ENCODE data around the gene FILIP1.

The FILIP1 gene

GRCh38 chr6:75479712-75480111, 13.9 kb downstream of the FILIP1 start:
- no peaks in the 10 kb centered on the region for H3K9me2 ChIP-seq (replicated peaks; ENCODE audit: low read depth, low read length)
- H3K9ac ChIP-seq (ENCODE audit: low read depth, low read length, poor library complexity, severe bottlenecking): no peak overlapping the region
- H3K4me2 ChIP-seq (ENCODE audit: low read depth, low read length, poor library complexity, severe bottlenecking): no peak overlapping the region
- no peak overlapping the region for H3K4me3 ChIP-seq (ENCODE audit: low read length, poor library complexity, severe bottlenecking)
- no peak overlapping the region for H2AFZ ChIP-seq (ENCODE audit: low read length)
- no peaks in the 10 kb centered on the region for H3K4me1 ChIP-seq (ENCODE audit: insufficient read depth, low read length, poor library complexity, severe bottlenecking)
- no peaks in the 10 kb centered on the region for H3K79me2 ChIP-seq (ENCODE audit: insufficient read depth, low read length)
- H4K20me1 ChIP-seq (ENCODE audit: insufficient read depth, low read length, poor library complexity, severe bottlenecking): no peaks in the 10 kb centered on the region
- H3K9me3 ChIP-seq (ENCODE audit: insufficient read depth, low read depth, low read length): no peaks in the 10 kb centered on the region
- H3K36me3 ChIP-seq (ENCODE audit: insufficient read depth, low read length): no peaks in the 10 kb centered on the region
- no peaks in the 10 kb centered on the region for H3K27me3 ChIP-seq (ENCODE audit: insufficient read depth, low read length, poor library complexity, severe bottlenecking)
- no peaks in the 10 kb centered on the region for H3F3A ChIP-seq (ENCODE audit: low read depth)
- TF ChIP-seq EZH2phosphoT487 (IDR thresholded peaks at IDR 0.05; ENCODE audit: borderline replicate concordance): no peak

DNA sequence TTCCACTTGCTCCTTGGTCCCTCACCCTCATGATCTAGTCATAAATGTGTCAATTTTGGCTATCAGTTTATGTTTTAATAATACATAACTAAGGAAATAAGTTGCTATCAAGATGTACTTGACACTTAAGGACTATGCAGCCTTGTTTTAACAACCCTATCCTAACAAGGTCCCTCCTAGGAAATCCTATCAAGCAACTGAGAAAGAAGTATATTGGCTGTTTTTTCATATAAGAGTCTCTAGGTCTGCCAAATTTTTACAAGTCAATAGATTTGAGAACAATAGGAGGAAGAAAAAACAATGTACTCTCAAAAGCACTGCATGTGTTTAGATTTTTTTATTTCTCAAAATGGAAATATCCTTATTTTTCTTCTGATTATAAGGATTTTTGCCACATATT, 14.7 kb downstream of the FILIP1 start:
- Histone ChIP-seq H3K79me2 (ENCODE audit: insufficient read depth, low read length) (no peaks in the 10 kb centered on the region), H3K9me3 (ENCODE audit: insufficient read depth, low read depth, low read length) (no peaks in the 10 kb centered on the region), H3K36me3 (ENCODE audit: insufficient read depth, low read length) (no peaks in the 10 kb centered on the region), H3K4me1 (ENCODE audit: insufficient read depth, low read length, poor library complexity, severe bottlenecking) (no peaks in the 10 kb centered on the region), H3K4me3 (ENCODE audit: low read length, poor library complexity, severe bottlenecking) (no peak overlapping the region), H3K9me2 (replicated peaks; ENCODE audit: low read depth, low read length) (no peaks in the 10 kb centered on the region), H4K20me1 (ENCODE audit: insufficient read depth, low read length, poor library complexity, severe bottlenecking) (no peaks in the 10 kb centered on the region), H3F3A (ENCODE audit: low read depth) (no peaks in the 10 kb centered on the region), H3K9ac (ENCODE audit: low read depth, low read length, poor library complexity, severe bottlenecking) (no peak overlapping the region), H2AFZ (ENCODE audit: low read length) (no peak overlapping the region), H3K27me3 (ENCODE audit: insufficient read depth, low read length, poor library complexity, severe bottlenecking) (no peaks in the 10 kb centered on the region), H3K4me2 (ENCODE audit: low read depth, low read length, poor library complexity, severe bottlenecking) (no peak overlapping the region)
- no peak for TF ChIP-seq EZH2phosphoT487 (IDR thresholded peaks at IDR 0.05; ENCODE audit: borderline replicate concordance)
- TF ChIP-seq, protein P1, sequence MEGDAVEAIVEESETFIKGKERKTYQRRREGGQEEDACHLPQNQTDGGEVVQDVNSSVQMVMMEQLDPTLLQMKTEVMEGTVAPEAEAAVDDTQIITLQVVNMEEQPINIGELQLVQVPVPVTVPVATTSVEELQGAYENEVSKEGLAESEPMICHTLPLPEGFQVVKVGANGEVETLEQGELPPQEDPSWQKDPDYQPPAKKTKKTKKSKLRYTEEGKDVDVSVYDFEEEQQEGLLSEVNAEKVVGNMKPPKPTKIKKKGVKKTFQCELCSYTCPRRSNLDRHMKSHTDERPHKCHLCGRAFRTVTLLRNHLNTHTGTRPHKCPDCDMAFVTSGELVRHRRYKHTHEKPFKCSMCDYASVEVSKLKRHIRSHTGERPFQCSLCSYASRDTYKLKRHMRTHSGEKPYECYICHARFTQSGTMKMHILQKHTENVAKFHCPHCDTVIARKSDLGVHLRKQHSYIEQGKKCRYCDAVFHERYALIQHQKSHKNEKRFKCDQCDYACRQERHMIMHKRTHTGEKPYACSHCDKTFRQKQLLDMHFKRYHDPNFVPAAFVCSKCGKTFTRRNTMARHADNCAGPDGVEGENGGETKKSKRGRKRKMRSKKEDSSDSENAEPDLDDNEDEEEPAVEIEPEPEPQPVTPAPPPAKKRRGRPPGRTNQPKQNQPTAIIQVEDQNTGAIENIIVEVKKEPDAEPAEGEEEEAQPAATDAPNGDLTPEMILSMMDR (conservative IDR thresholded peaks at IDR 0.05; ENCODE audit: low read length): no peak

DNA sequence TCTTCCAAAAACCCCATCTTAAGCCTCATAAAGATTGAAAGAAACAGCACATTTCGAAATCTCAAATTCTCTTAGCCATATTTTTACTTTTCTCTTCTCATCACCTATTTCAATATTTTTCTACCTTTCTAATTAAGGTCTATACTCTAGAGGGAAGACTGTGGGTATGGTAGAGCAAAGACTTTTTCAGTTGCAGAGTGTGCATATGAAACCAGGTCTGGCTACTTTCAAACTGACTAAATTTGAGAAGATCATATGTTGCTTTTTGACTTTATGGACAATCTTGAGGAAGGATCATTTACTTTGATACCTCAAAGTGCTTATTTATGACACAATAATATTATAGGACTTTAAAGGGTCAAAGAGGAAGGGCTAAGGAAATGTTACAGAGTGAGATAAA, 20.7 kb downstream of the FILIP1 start:
- H3K27me3 ChIP-seq (ENCODE audit: insufficient read depth, low read length, poor library complexity, severe bottlenecking): no peaks in the 10 kb centered on the region
- no peak overlapping the region for H3K4me3 ChIP-seq (ENCODE audit: low read length, poor library complexity, severe bottlenecking)
- H2AFZ ChIP-seq (ENCODE audit: low read length): no peak overlapping the region
- no peak overlapping the region for H3K4me2 ChIP-seq (ENCODE audit: low read depth, low read length, poor library complexity, severe bottlenecking)
- no peaks in the 10 kb centered on the region for H3K79me2 ChIP-seq (ENCODE audit: insufficient read depth, low read length)
- H3K36me3 ChIP-seq (ENCODE audit: insufficient read depth, low read length): no peaks in the 10 kb centered on the region
- no peaks in the 10 kb centered on the region for H3K9me3 ChIP-seq (ENCODE audit: insufficient read depth, low read depth, low read length)
- H3K9ac ChIP-seq (ENCODE audit: low read depth, low read length, poor library complexity, severe bottlenecking): no peak overlapping the region
- TF ChIP-seq EZH2phosphoT487 (IDR thresholded peaks at IDR 0.05; ENCODE audit: borderline replicate concordance): no peak
- TF ChIP-seq, protein P1 (conservative IDR thresholded peaks at IDR 0.05; ENCODE audit: low read length): no peak
- no peaks in the 10 kb centered on the region for H3F3A ChIP-seq (ENCODE audit: low read depth)
- no peaks in the 10 kb centered on the region for H4K20me1 ChIP-seq (ENCODE audit: insufficient read depth, low read length, poor library complexity, severe bottlenecking)
- no peaks in the 10 kb centered on the region for H3K9me2 ChIP-seq (replicated peaks; ENCODE audit: low read depth, low read length)
- H3K4me1 ChIP-seq (ENCODE audit: insufficient read depth, low read length, poor library complexity, severe bottlenecking): no peaks in the 10 kb centered on the region

DNA sequence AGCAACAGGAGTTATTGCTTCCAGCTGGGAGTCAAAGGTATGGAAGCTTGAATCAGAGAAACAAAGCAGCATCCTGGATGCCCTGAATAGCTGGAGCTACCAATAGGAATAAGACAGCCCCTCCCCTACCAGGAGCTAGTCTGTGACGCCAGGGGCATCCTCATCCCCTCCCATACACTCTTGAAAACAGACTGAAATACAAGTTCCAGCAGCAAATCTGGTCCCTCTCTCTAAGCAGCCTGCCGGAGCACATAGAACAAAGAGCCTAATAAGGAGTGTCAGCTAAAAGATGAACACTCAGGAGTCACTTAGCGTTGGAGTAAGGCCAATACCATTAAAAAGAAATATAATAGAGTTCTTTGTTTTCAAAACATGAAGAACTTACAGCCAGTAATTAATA, 25.6 kb downstream of the FILIP1 start:
- H3K79me2 ChIP-seq (ENCODE audit: insufficient read depth, low read length): no peaks in the 10 kb centered on the region
- H2AFZ ChIP-seq (ENCODE audit: low read length): no peak overlapping the region
- H3K9me3 ChIP-seq (ENCODE audit: insufficient read depth, low read depth, low read length): no peaks in the 10 kb centered on the region
- H3K4me3 ChIP-seq (ENCODE audit: low read length, poor library complexity, severe bottlenecking): no peak overlapping the region
- H3K36me3 ChIP-seq (ENCODE audit: insufficient read depth, low read length): no peaks in the 10 kb centered on the region
- H3K9ac ChIP-seq (ENCODE audit: low read depth, low read length, poor library complexity, severe bottlenecking): no peak overlapping the region
- no peaks in the 10 kb centered on the region for H3K4me1 ChIP-seq (ENCODE audit: insufficient read depth, low read length, poor library complexity, severe bottlenecking)
- TF ChIP-seq, protein P1 (conservative IDR thresholded peaks at IDR 0.05; ENCODE audit: low read length): no peak
- TF ChIP-seq EZH2phosphoT487 (IDR thresholded peaks at IDR 0.05; ENCODE audit: borderline replicate concordance): no peak
- no peaks in the 10 kb centered on the region for H4K20me1 ChIP-seq (ENCODE audit: insufficient read depth, low read length, poor library complexity, severe bottlenecking)
- H3K9me2 ChIP-seq (replicated peaks; ENCODE audit: low read depth, low read length): no peaks in the 10 kb centered on the region
- no peak overlapping the region for H3K4me2 ChIP-seq (ENCODE audit: low read depth, low read length, poor library complexity, severe bottlenecking)
- H3F3A ChIP-seq (ENCODE audit: low read depth): no peaks in the 10 kb centered on the region
- no peaks in the 10 kb centered on the region for H3K27me3 ChIP-seq (ENCODE audit: insufficient read depth, low read length, poor library complexity, severe bottlenecking)

All from Loucy (cell line).